K562 (cell line): Measurements from ENCODE around the gene CFAP97D2. TPM values are rescaled to one million over a fixed set of nuclear protein-coding genes. Genes with fewer than 3 reads are reported as not detected.

Experiments
- ATAC-seq: fragments of 200-7000 bp; cut with Tn5 transposase; 3 replicates; pipeline ENCODE4 v1.9.1; 2020; ENCODE audit warnings: moderate library complexity
- BruUV-seq: library from RNA; stranded (reverse); fragments of 400-500 nt; replicated peaks from 2 replicates; lab custom pipeline; 2021; lab: Mats Ljungman, UMichigan
- CTCF ChIA-PET: fragments of 300-600 bp; formaldehyde crosslinking; extraction: SDS; loops from one replicate; lab custom pipeline; 2021; ENCODE audit warnings: low intra/inter-chr PET ratio; lab: Yijun Ruan, JAX
- POLR2A ChIA-PET: fragments of 300-600, 350-650 bp; sonication (Branson Sonifier 250); formaldehyde crosslinking; extraction: SDS; loops from one replicate; lab custom pipeline; 2021; ENCODE audit warnings: antibody characterized with exemption, inconsistent platforms; lab: Yijun Ruan, JAX
- DNase-seq, 4 experiments: peaks; one replicate each; pipeline versions ENCODE4 v3.0.0 to v3.0.0-alpha.2; 2011 to 2018; ENCODE audit warnings: low spot score in 3 of 4, mixed read lengths in 3 of 4; ENCODE audit errors: extremely low read depth in 1 of 4
- FAIRE-seq: peaks from 2 replicates; lab custom pipeline; 2011; peaks lifted over from hg19 to GRCh38; lab: Jason Lieb, UNC
- H2AFZ ChIP-seq: 2 replicates; pipeline ENCODE4 v1.6.0; 2011; ENCODE audit warnings: low read depth, low read length, control low read depth, inconsistent platforms
- H3K27ac ChIP-seq: fragments of 200-600 bp; 3 replicates; pipeline ENCODE4 v1.8.0; 2011; ENCODE audit warnings: low read depth, mild to moderate bottlenecking, control low read depth, inconsistent platforms, low read length, moderate library complexity, mixed read lengths; ENCODE audit errors: extremely low read depth
- H3K27me3 ChIP-seq, 2 experiments: fragments of 300-600 bp in 1 of 2; 2 replicates in 1 of 2; 3 replicates in 1 of 2; pipeline versions ENCODE4 v1.6.0 to v1.8.0; 2011; ENCODE audit warnings: inconsistent platforms in 2 of 2, low read length in 2 of 2, mild to moderate bottlenecking in 1 of 2, mixed read lengths in 1 of 2, moderate library complexity in 1 of 2; ENCODE audit not compliant: control insufficient read depth in 2 of 2, insufficient read depth in 2 of 2
- H3K36me3 ChIP-seq: fragments of 300-600 bp; 3 replicates; pipeline ENCODE4 v1.8.0; 2011; ENCODE audit warnings: mild to moderate bottlenecking, low read length, inconsistent platforms; ENCODE audit not compliant: control insufficient read depth, insufficient read depth
- H3K4me1 ChIP-seq, 2 experiments: fragments of 200-600 bp in 1 of 2; replicated peaks in 1 of 2; 2 replicates in 1 of 2; 3 replicates in 1 of 2; pipeline versions ENCODE4 v1.5.1 to v1.8.0; 2011; ENCODE audit warnings: inconsistent platforms in 2 of 2, low read length in 2 of 2, mild to moderate bottlenecking in 1 of 2, mixed read lengths in 1 of 2, moderate library complexity in 1 of 2; ENCODE audit not compliant: control insufficient read depth in 2 of 2, insufficient read depth in 2 of 2
- H3K4me2 ChIP-seq: 2 replicates; pipeline ENCODE4 v1.6.1; 2011; ENCODE audit warnings: low read length, control low read depth, inconsistent platforms, mixed read lengths; ENCODE audit not compliant: insufficient read depth
- H3K4me3 ChIP-seq: fragments of 200-600 bp; sonication (generic), shearing (Covaris generic); 2 replicates; pipeline ENCODE4 v1.5.1; 2016; ENCODE audit warnings: control low read depth, inconsistent platforms
- H3K79me2 ChIP-seq: fragments of 200-600 bp; 3 replicates; pipeline ENCODE4 v1.8.0; 2011; ENCODE audit warnings: low read length, inconsistent platforms; ENCODE audit not compliant: control insufficient read depth, insufficient read depth
- H3K9ac ChIP-seq, 2 experiments: 2 replicates each; pipeline versions ENCODE4 v1.6.0 to v1.6.1; 2011; ENCODE audit warnings: low read depth in 2 of 2, low read length in 2 of 2, control low read depth in 1 of 2, inconsistent platforms in 1 of 2, mild to moderate bottlenecking in 1 of 2, mixed read lengths in 1 of 2; ENCODE audit not compliant: insufficient read depth in 1 of 2
- H3K9me1 ChIP-seq: one replicate; pipeline ENCODE4 v1.6.0; 2011; ENCODE audit warnings: inconsistent platforms, mild to moderate bottlenecking, low read length, moderate library complexity; ENCODE audit not compliant: control insufficient read depth, insufficient read depth
- H3K9me3 ChIP-seq: replicated peaks from 2 replicates; pipeline ENCODE4 v1.5.1; 2011; ENCODE audit warnings: low read depth, low read length, inconsistent platforms; ENCODE audit not compliant: control insufficient read depth, insufficient read depth
- H4K20me1 ChIP-seq: replicated peaks from 2 replicates; pipeline ENCODE4 v1.6.1; 2011; ENCODE audit warnings: low read length, inconsistent platforms, mixed read lengths; ENCODE audit not compliant: control insufficient read depth, insufficient read depth
- ARID1B ChIP-seq: fragments of 450-650 bp; IDR thresholded peaks from 2 replicates; pipeline ENCODE4 v1.6.1; 2016; ENCODE audit warnings: antibody characterized with exemption, mild to moderate bottlenecking, inconsistent platforms
- CBFB ChIP-seq: sonication (generic); formaldehyde crosslinking; IDR thresholded peaks from 2 replicates; pipeline ENCODE4 v1.4.0; 2020; ENCODE audit warnings: mild to moderate bottlenecking, missing genetic modification reagents
- CBX2 ChIP-seq: fragments of 200-600 bp; sonication (generic); IDR thresholded peaks from one replicate; pipeline ENCODE4 v1.6.1; 2012; ENCODE audit warnings: mild to moderate bottlenecking, low read length, inconsistent platforms; ENCODE audit not compliant: insufficient read depth, poor library complexity, severe bottlenecking
- CXXC5 ChIP-seq: fragments of 250-450 bp; sonication (Bioruptor Pico); IDR thresholded peaks from 2 replicates; pipeline ENCODE4 v1.8.0; 2022; ENCODE audit warnings: inconsistent platforms, mild to moderate bottlenecking, moderate library complexity
- FIP1L1 ChIP-seq: fragments of 200-400 bp; formaldehyde crosslinking; IDR thresholded peaks from 2 replicates; pipeline ENCODE4 v1.6.1; 2018; ENCODE audit warnings: mild to moderate bottlenecking, low read depth, low read length; ENCODE audit not compliant: poor library complexity, severe bottlenecking
- GABPA ChIP-seq: fragments of 200-800 bp; sonication (Bioruptor generic); conservative IDR thresholded peaks from 2 replicates; pipeline ENCODE4 v1.6.1; 2016; ENCODE audit warnings: low read depth, missing genetic modification characterization, missing compliant biosample characterization
- GABPB1 ChIP-seq: sonication (generic); formaldehyde crosslinking; IDR thresholded peaks from 2 replicates; pipeline ENCODE4 v1.8.0; 2022; ENCODE audit warnings: mild to moderate bottlenecking, missing genetic modification reagents
- IFI16 ChIP-seq: fragments of 250-450 bp; sonication (Bioruptor Pico); IDR thresholded peaks from 2 replicates; pipeline ENCODE4 v2.1.2; 2022; ENCODE audit warnings: mild to moderate bottlenecking, inconsistent platforms
- KAT7 ChIP-seq: sonication (generic); formaldehyde crosslinking; IDR thresholded peaks from 2 replicates; pipeline ENCODE4 v1.8.0; 2022; ENCODE audit warnings: missing genetic modification reagents, mild to moderate bottlenecking, borderline replicate concordance
- NCOA6 ChIP-seq: fragments of 450-650 bp; IDR thresholded peaks from 2 replicates; pipeline ENCODE4 v1.6.1; 2017; ENCODE audit warnings: mild to moderate bottlenecking
- PRPF4 ChIP-seq: fragments of 200-400 bp; formaldehyde crosslinking; IDR thresholded peaks from one replicate; pipeline ENCODE4 v1.6.1; 2017; ENCODE audit warnings: low read length, low read depth, mild to moderate bottlenecking; ENCODE audit not compliant: insufficient read depth, poor library complexity, severe bottlenecking
- RBM17 ChIP-seq: fragments of 200-400 bp; formaldehyde crosslinking; IDR thresholded peaks from 2 replicates; pipeline ENCODE4 v1.6.1; 2017; ENCODE audit warnings: low read depth, mild to moderate bottlenecking, low read length, borderline replicate concordance
- RBM22 ChIP-seq: fragments of 200-400 bp; formaldehyde crosslinking; IDR thresholded peaks from 2 replicates; pipeline ENCODE4 v1.6.1; 2018; ENCODE audit warnings: low read length, low read depth; ENCODE audit not compliant: poor library complexity, severe bottlenecking
- SMAD2 ChIP-seq: fragments of 150-350 bp; IDR thresholded peaks from 2 replicates; pipeline ENCODE4 v1.6.1; 2014; ENCODE audit warnings: low read depth, mild to moderate bottlenecking, low read length
- ZNF316 ChIP-seq: fragments of 450-650 bp; IDR thresholded peaks from 2 replicates; pipeline ENCODE4 v1.6.1; 2016
- ZNF431 ChIP-seq: sonication (generic); formaldehyde crosslinking; IDR thresholded peaks from 2 replicates; pipeline ENCODE4 v1.8.0; 2022; ENCODE audit warnings: mild to moderate bottlenecking, missing genetic modification reagents
- ZNF445 ChIP-seq: fragments of 250-450 bp; sonication (Bioruptor Pico); IDR thresholded peaks from 2 replicates; pipeline ENCODE4 v1.4.0; 2020; ENCODE audit warnings: low read depth, mild to moderate bottlenecking, moderate library complexity
- WGBS: fragments of 100-300 bp; shearing (Covaris generic); methylation state at CpG from one replicate; pipeline ENCODE4 v1.1.6; 2016; ENCODE audit warnings: low coverage, mixed read lengths; ENCODE audit not compliant: insufficient coverage; ENCODE audit errors: missing lambda C conversion rate; 5-methylcytosine and 5-hydroxymethylcytosine counted together
- in situ Hi-C: fragments of 300-500 bp; cut with MboI; formaldehyde crosslinking; loops from 4 replicates; pipeline ENCODE4 v1.15.0; 2018; ENCODE audit warnings: inconsistent platforms, mixed read lengths
- intact Hi-C: fragments of 100-400 bp; cut with micrococcal nuclease; formaldehyde crosslinking; loops from 2 replicates; pipeline ENCODE4 v1.14.2; 2022
- polyA plus RNA-seq, 8 experiments: library from polyadenylated mRNA; depleted of rRNA in 4 of 8; stranded (reverse) in 5 of 8; unstranded in 3 of 8; fragments of >200 nt; fragmentation: Nextera tagmentation in 2 of 8; fragmentation: Illumina TruSeq in 1 of 8; extraction: Ambion mirVana in 2 of 8; extraction: Trizol in 1 of 8; gene quantifications; 2 replicates each; pipeline versions ENCODE4 v1.2.1 to v1.2.3, GENCODE V29; 2011 to 2014; ENCODE audit warnings: inconsistent platforms in 1 of 8, missing spikeins in 1 of 8
- total RNA-seq, 7 experiments: library from RNA; depleted of rRNA in 6 of 7; stranded (reverse); fragments of >200 nt in 6 of 7; fragmentation: Illumina TruSeq in 2 of 7; extraction: Trizol in 2 of 7; gene quantifications; 2 replicates each; pipeline versions ENCODE4 v1.2.1 to v1.2.3, GENCODE V29; 2011 to 2021; ENCODE audit warnings: low replicate concordance in 1 of 7
- TF ChIP-seq, protein P1 (sequence below): sonication (generic); formaldehyde crosslinking; IDR thresholded peaks from 2 replicates; pipeline ENCODE4 v1.8.1; 2023; ENCODE audit warnings: mild to moderate bottlenecking, missing genetic modification reagents, moderate library complexity

The CFAP97D2 gene
- total and polyA plus RNA-seq, 9 of the 15 experiments (the other 6 are each of a cell fraction or from before 2014, with no cell fraction given), result not detected

DNA sequence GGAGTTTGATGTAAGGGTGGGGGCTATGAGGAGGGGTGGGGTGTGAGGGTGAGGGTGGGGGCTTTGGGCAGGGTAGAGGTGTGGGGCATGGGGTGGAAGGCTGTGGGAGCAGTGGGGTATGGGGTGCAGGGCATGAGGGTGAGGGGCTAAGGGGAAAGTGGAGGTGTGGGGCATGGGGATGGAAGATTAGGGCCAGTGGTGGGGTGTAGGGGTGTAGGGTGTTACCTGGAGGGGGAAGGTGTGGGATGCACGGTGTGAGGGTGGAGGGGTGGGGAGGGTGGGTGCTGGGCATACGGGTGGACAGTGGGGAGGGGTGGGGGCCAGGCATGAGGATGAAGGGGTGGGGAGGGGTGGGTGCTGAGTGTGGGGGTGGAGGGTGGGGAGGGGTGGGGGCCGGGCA is 23.7 kb upstream of the CFAP97D2 start:
- no CpG with 5 or more reads among the region's 3 CpGs for WGBS
- ChIA-PET CTCF (no interaction called here), POLR2A (no interaction called here)
- Histone ChIP-seq H3K27me3 (no peaks in the 10 kb centered on the region; a peak in 1 of 5 replicates), H3K36me3 (no peaks in the 10 kb centered on the region), H4K20me1 (no peaks in the 10 kb centered on the region), H3K4me2 (no peak overlapping the region), H3K4me1 (no peaks in the 10 kb centered on the region; a peak in 1 of 5 replicates), H3K9ac (no peak overlapping the region), H3K9me1 (no peaks in the 10 kb centered on the region), H2AFZ (no peak overlapping the region), H3K79me2 (no peaks in the 10 kb centered on the region), H3K27ac (no peak overlapping the region), H3K4me3 (no peak overlapping the region), H3K9me3 (no peaks in the 10 kb centered on the region)
- intact Hi-C loops, result no loop called here
- DNase-seq (no peak), ATAC-seq (no peak), FAIRE-seq (no peak)
- TF ChIP-seq, protein P1, sequence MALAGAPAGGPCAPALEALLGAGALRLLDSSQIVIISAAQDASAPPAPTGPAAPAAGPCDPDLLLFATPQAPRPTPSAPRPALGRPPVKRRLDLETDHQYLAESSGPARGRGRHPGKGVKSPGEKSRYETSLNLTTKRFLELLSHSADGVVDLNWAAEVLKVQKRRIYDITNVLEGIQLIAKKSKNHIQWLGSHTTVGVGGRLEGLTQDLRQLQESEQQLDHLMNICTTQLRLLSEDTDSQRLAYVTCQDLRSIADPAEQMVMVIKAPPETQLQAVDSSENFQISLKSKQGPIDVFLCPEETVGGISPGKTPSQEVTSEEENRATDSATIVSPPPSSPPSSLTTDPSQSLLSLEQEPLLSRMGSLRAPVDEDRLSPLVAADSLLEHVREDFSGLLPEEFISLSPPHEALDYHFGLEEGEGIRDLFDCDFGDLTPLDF, result no peak
- no peak for TF ChIP-seq IFI16
- TF ChIP-seq GABPB1 (CRISPR knock-in tag), result no peak
- TF ChIP-seq SMAD2, result no peak
- no peak for TF ChIP-seq PRPF4
- TF ChIP-seq KAT7 (CRISPR knock-in tag), result no peak
- no peak for TF ChIP-seq ZNF316
- TF ChIP-seq GABPA, result no peak
- TF ChIP-seq CBX2, result no peak
- TF ChIP-seq RBM17, result no peak
- TF ChIP-seq ZNF445 (CRISPR knock-in tag), result no peak
- no peak for TF ChIP-seq ZNF431 (CRISPR knock-in tag)
- no peak for TF ChIP-seq ARID1B
- no peak for TF ChIP-seq CXXC5 (CRISPR knock-in tag)
- TF ChIP-seq NCOA6, result no peak
- no peak for TF ChIP-seq RBM22
- no peak for TF ChIP-seq CBFB
- no peak for TF ChIP-seq FIP1L1
- BruUV-seq, result no TSS peak
- in situ Hi-C loops, result no loop called here
